Measurements from ENCODE around the gene LSAMP. TPM values are rescaled to one million over a fixed set of nuclear protein-coding genes. Genes with fewer than 3 reads are reported as not detected.

The LSAMP gene
- total RNA-seq, 1 donor from 2014 or later: 24.6 TPM

DNA sequence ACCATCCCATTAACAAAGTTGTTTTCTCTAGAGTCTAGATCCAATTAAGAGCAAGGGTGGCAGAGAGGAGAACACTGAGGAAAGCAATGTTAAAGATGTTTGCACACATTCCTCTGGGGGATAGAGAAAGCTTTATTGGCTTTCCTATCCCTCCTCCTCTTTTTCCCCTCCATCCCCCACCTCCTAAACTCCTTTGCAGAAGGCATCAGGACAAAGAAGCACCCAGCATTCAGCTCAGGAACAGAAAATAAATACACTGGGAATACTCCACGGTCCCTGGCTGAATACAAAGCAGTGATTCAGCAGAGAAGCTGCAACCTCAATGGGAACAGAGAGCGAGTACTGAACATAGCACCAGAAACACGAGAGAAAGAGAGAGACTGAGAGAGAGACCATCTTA, 21.9 kb downstream of the LSAMP start:
- Histone ChIP-seq H3K9me3 (no peaks in the 10 kb centered on the region), H3K36me3 (no peaks in the 10 kb centered on the region), H3K27ac (no peak overlapping the region), H3K4me1 (no peaks in the 10 kb centered on the region), H3K4me3 (no peak overlapping the region), H3K27me3 (no peaks in the 10 kb centered on the region)
- intact Hi-C loops (cut with DNase I): no loop called here
- no peak for ATAC-seq
- DNase-seq: no peak
- TF ChIP-seq, protein P1, sequence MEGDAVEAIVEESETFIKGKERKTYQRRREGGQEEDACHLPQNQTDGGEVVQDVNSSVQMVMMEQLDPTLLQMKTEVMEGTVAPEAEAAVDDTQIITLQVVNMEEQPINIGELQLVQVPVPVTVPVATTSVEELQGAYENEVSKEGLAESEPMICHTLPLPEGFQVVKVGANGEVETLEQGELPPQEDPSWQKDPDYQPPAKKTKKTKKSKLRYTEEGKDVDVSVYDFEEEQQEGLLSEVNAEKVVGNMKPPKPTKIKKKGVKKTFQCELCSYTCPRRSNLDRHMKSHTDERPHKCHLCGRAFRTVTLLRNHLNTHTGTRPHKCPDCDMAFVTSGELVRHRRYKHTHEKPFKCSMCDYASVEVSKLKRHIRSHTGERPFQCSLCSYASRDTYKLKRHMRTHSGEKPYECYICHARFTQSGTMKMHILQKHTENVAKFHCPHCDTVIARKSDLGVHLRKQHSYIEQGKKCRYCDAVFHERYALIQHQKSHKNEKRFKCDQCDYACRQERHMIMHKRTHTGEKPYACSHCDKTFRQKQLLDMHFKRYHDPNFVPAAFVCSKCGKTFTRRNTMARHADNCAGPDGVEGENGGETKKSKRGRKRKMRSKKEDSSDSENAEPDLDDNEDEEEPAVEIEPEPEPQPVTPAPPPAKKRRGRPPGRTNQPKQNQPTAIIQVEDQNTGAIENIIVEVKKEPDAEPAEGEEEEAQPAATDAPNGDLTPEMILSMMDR (IDR thresholded peaks at IDR 0.05): no peak

DNA sequence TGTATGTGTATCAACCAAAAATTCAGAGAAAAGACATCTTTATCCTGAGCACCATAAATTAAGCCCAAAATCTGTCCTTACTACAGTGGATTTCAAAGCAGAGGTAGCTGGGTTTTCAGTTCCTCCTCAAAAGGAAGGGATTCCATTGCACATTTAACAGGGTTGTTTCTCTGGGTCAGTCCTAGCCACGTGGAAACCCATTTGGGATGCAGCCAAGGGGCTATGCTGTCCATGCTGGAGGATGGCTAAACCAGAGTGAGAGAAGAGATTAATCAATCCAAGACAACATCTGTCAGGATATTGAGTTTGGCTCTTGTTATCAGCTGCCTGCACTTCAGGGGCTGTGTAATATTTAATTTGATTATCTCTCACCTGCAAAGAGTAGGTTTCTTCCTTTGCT, 28.1 kb downstream of the LSAMP start:
- Histone ChIP-seq H3K4me3 (no peak overlapping the region), H3K9me3 (no peaks in the 10 kb centered on the region), H3K4me1 (no peaks in the 10 kb centered on the region), H3K27me3 (no peaks in the 10 kb centered on the region), H3K27ac (no peak overlapping the region), H3K36me3 (no peaks in the 10 kb centered on the region)
- TF ChIP-seq, protein P1 (IDR thresholded peaks at IDR 0.05): no peak
- DNase-seq (no peak), ATAC-seq (no peak)
- intact Hi-C loops (cut with DNase I): no loop called here

DNA sequence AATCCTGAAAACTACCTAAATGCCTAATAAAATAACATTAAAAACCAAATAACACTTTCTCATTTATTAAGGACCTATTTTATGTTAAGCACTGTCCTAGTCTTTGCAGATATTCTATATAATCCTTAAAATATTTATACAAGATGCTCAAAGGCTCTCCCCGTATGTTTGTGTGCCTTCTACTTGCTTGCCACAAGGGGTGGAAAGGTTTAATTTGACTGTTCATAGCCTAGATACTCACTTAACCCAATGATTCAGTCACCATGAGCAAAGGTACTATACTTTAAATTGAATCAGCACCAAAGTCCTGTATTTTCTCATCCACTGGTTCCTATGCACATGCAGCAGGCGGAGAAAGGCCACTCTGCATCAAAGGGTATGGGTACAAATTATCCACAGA, 32.0 kb downstream of the LSAMP start:
- ATAC-seq: no peak
- Histone ChIP-seq H3K36me3 (no peaks in the 10 kb centered on the region), H3K4me1 (no peaks in the 10 kb centered on the region), H3K27me3 (no peaks in the 10 kb centered on the region), H3K27ac (no peak overlapping the region), H3K4me3 (no peak overlapping the region), H3K9me3 (no peaks in the 10 kb centered on the region)
- TF ChIP-seq, protein P1 (IDR thresholded peaks at IDR 0.05): no peak
- intact Hi-C loops (cut with DNase I): no loop called here
- no peak for DNase-seq

DNA sequence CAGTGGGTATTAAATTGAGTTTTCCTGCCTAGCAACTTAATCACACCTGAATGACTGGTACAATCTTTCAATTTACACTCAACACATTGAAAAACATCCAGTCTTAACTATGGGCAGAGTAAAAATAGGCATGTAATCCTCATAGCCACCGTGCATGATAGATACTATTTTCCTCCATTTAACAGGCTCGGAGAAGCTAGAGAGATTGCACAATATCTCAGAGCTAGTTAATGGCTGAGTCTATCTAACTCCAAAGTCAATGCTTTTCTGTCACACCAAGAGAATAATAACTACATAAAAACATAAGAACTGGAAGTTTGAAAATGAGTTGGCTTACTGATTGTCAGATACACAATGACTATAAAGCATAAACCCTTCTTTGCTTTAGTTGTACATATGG, 36.8 kb downstream of the LSAMP start:
- no peaks in the 10 kb centered on the region for H3K36me3 ChIP-seq
- no peaks in the 10 kb centered on the region for H3K27me3 ChIP-seq
- DNase-seq (no peak), ATAC-seq (no peak)
- no peaks in the 10 kb centered on the region for H3K9me3 ChIP-seq
- no peaks in the 10 kb centered on the region for H3K4me1 ChIP-seq
- no peak overlapping the region for H3K4me3 ChIP-seq
- intact Hi-C loops (cut with DNase I): no loop called here
- H3K27ac ChIP-seq: no peak overlapping the region
- TF ChIP-seq, protein P1 (IDR thresholded peaks at IDR 0.05): no peak

DNA sequence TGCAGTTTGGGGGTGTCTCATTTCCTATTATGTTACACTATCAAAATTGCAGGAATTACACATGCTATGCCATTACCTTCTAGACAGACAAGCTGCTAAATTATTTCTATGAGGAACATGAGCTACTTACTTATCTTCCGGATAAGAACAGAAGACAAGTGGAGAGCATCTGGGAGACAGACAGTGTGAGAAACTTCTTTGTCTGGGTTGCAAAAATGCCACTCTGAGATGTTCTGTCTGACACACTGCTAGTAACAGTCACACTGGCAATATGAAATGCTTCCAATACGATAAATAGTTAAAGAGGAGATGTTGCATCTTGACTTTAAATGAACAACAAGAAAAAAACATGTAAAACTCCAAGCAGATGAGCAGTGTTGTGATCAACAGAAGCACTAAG, 40.1 kb downstream of the LSAMP start:
- TF ChIP-seq, protein P1 (IDR thresholded peaks at IDR 0.05): no peak
- DNase-seq (no peak), ATAC-seq (no peak)
- Histone ChIP-seq H3K9me3 (no peaks in the 10 kb centered on the region), H3K27me3 (no peaks in the 10 kb centered on the region), H3K4me1 (no peaks in the 10 kb centered on the region), H3K4me3 (no peak overlapping the region), H3K27ac (no peak overlapping the region), H3K36me3 (no peaks in the 10 kb centered on the region)
- intact Hi-C loops (cut with DNase I): no loop called here

DNA sequence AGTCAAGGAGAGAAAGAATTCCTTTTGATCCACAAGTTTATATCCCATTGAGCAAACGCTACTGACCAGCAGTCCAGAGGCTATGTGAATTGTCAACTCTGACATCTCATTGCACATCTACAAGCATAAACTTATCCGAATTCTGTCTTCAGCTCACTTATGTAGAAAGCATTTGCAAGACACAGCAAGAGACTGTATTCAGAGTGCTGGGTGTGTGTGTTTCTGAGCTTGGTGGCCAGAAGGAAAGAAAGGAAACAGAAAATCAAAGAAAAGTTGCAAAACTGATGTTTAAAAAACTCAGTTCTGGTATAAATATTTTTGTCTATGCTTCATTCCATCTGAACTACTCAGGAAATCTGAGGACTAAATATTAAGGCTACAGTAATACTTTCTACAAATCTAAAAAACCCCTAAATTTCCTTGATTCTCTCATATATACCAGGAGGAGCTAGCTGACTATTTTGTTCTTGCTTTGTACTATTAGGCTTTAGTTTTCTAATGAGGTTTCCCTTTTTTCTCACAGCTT, 45.5 kb downstream of the LSAMP start:
- H3K36me3 ChIP-seq: no peaks in the 10 kb centered on the region
- H3K27me3 ChIP-seq: no peaks in the 10 kb centered on the region
- DNase-seq (no peak), ATAC-seq (no peak)
- no peak overlapping the region for H3K27ac ChIP-seq
- no peaks in the 10 kb centered on the region for H3K4me1 ChIP-seq
- intact Hi-C loops (cut with DNase I): no loop called here
- H3K4me3 ChIP-seq: no peak overlapping the region
- TF ChIP-seq, protein P1 (IDR thresholded peaks at IDR 0.05): no peak
- H3K9me3 ChIP-seq: no peaks in the 10 kb centered on the region

All from upper lobe of right lung (tissue), 1 donor.